Body of pancreas (tissue), 4 donors: ENCODE data around the gene CFAP90. TPM values are rescaled to one million over a fixed set of nuclear protein-coding genes. Genes with fewer than 3 reads are reported as not detected.

Experiments used
- ATAC-seq: fragments of 150-250 bp; one replicate; pipeline ENCODE4 v1.9.1; 2016
- DNase-seq, 4 donors: peaks; one replicate each; pipeline ENCODE4 v3.0.0-alpha.2; 2019
- H3K27ac ChIP-seq, 4 donors: fragments of 200-600 bp; sonication (generic); 1 replicate in 3 of 4; 2 replicates in 1 of 4; pipeline versions ENCODE4 v1.5.1 to v1.6.1; 2016 to 2019; ENCODE audit warnings: mild to moderate bottlenecking in 1 of 4, mixed read lengths in 1 of 4, moderate library complexity in 1 of 4
- H3K27me3 ChIP-seq, 2 donors: fragments of 200-600 bp; sonication (generic); one replicate each; pipeline ENCODE4 v1.6.0; 2016; ENCODE audit warnings: mild to moderate bottlenecking in 1 of 2
- H3K36me3 ChIP-seq, 2 donors: fragments of 200-600 bp; sonication (generic); replicated peaks in 1 of 2; 2 replicates each; pipeline ENCODE4 v1.5.1; 2016; ENCODE audit warnings: low read depth in 2 of 2; ENCODE audit not compliant: insufficient read depth in 1 of 2
- H3K4me1 ChIP-seq: fragments of 200-600 bp; sonication (generic); one replicate; pipeline ENCODE4 v1.6.0; 2016
- H3K4me3 ChIP-seq, 2 donors: fragments of 200-600 bp; sonication (generic); 1 replicate in 1 of 2; 2 replicates in 1 of 2; pipeline ENCODE4 v1.5.1; 2016 to 2019
- H3K9me3 ChIP-seq, 3 donors: fragments of 200-600 bp; sonication (generic); 1 replicate in 2 of 3; 2 replicates in 1 of 3; pipeline ENCODE4 v1.5.1; 2016
- POLR2A ChIP-seq, 3 donors: fragments of 450-650 bp; IDR thresholded peaks; one replicate each; pipeline ENCODE4 v1.6.1; 2016; ENCODE audit warnings: antibody characterized with exemption in 3 of 3, mild to moderate bottlenecking in 2 of 3
- whole genome bisulfite sequencing, 2 donors: methylation state at CpG; one replicate each; pipeline ENCODE4 v1.1.5; 2017; 5-methylcytosine and 5-hydroxymethylcytosine counted together
- intact Hi-C: fragments of 100-400 bp; cut with DNase I; formaldehyde crosslinking; loops from one replicate; pipeline ENCODE4 v1.15.1; 2023
- total RNA-seq, 2 donors: library from RNA; depleted of rRNA; stranded (reverse); fragments of >200 nt; gene quantifications; one replicate each; pipeline ENCODE4 v1.1.0, GENCODE V29; 2016
- TF ChIP-seq, protein P1 (sequence below), 7 experiments: fragments of 450-650 bp in 4 of 7; fragments of 200-600 bp in 3 of 7; sonication (generic) in 3 of 7; IDR thresholded peaks; one replicate each; pipeline ENCODE4 v1.5.1; 2016 to 2019; ENCODE audit warnings: antibody characterized with exemption in 7 of 7

Gene CFAP90
- total RNA-seq, 2 donors from 2014 or later = 0.52 to 10.2 TPM

DNA sequence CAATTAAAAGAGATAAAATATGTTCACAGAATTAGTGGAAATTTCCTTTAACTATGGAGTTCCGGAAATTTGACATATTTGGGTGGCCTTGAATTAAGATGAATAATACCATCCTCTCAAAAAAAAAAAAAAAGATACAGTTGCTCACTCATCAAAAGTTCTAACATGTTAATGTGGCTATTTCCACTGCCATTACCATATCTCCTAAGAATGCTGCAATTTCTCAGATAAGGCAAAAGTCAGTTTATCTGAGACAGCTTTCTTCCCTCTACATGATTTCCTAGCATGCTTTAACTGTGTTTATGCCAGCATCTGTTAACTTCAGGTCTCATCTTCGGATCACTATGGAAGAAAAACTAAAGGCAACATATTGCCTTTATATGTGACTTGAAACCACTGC, 15.3 kb upstream of the CFAP90 start:
- DNase-seq = no peak
- 84 to 85% methylated on average over 2 of the region's 2 CpGs for WGBS, 2 donors
- no peaks in the 10 kb centered on the region for H3K27me3 ChIP-seq
- H3K27ac ChIP-seq = no peak overlapping the region
- no peak for TF ChIP-seq POLR2A (IDR thresholded peaks at IDR 0.05)
- TF ChIP-seq, protein P1, sequence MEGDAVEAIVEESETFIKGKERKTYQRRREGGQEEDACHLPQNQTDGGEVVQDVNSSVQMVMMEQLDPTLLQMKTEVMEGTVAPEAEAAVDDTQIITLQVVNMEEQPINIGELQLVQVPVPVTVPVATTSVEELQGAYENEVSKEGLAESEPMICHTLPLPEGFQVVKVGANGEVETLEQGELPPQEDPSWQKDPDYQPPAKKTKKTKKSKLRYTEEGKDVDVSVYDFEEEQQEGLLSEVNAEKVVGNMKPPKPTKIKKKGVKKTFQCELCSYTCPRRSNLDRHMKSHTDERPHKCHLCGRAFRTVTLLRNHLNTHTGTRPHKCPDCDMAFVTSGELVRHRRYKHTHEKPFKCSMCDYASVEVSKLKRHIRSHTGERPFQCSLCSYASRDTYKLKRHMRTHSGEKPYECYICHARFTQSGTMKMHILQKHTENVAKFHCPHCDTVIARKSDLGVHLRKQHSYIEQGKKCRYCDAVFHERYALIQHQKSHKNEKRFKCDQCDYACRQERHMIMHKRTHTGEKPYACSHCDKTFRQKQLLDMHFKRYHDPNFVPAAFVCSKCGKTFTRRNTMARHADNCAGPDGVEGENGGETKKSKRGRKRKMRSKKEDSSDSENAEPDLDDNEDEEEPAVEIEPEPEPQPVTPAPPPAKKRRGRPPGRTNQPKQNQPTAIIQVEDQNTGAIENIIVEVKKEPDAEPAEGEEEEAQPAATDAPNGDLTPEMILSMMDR (IDR thresholded peaks at IDR 0.05) = no peak
- H3K9me3 ChIP-seq = no peaks in the 10 kb centered on the region
- no peak for ATAC-seq
- H3K4me3 ChIP-seq = no peak overlapping the region
- intact Hi-C loops = no loop called here
- H3K4me1 ChIP-seq = peaks cover 22% of the 10 kb centered on the region
- peaks cover 0 to 4% of the 10 kb centered on the region in 2 donors for H3K36me3 ChIP-seq

DNA sequence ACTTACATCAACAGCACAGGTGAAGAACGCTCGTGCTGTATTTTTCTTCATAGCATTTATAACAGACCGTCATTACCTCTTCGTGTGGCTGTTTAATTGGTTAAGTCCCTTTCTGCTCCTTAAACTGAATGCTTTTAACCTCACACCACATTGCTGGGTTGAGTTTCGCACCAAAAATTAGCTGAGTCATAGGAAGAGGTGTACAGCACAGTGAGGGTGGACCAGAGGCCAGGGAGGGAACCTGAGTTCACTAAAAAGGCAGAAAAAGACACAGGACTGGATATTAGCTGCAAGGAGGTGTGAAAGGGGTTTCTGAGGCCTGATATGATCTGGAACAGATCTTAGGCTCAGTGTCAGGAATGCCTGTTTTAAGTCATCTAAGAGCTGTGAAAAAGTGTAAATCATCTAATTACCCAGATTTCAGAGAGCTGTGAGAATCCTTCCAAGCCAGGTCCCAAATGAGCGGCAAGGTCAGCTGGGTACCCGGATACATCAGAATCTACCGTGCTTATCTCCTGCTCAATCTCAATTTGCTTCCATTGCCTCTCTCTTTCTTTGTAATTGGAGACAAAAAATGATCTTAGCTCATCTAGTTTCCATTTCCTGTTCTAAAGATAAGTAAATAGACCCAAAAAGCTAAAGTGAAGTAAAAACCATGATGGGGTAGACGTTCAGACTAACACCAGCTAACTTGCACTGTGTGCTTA, 7.1 kb upstream of the CFAP90 start:
- 66 to 67% methylated on average over 9 of the region's 9 CpGs for WGBS, 2 donors
- ATAC-seq = no peak
- Histone ChIP-seq H3K4me1 (no peaks in the 10 kb centered on the region), H3K9me3 (no peaks in the 10 kb centered on the region), H3K27ac (no peak overlapping the region), H3K27me3 (no peaks in the 10 kb centered on the region), H3K4me3 (no peak overlapping the region), H3K36me3 (peaks cover 0 to 10% of the 10 kb centered on the region in 2 donors)
- TF ChIP-seq, protein P1 (IDR thresholded peaks at IDR 0.05) = no peak
- no peak for TF ChIP-seq POLR2A (IDR thresholded peaks at IDR 0.05)
- intact Hi-C loops = no loop called here
- no peak for DNase-seq

DNA sequence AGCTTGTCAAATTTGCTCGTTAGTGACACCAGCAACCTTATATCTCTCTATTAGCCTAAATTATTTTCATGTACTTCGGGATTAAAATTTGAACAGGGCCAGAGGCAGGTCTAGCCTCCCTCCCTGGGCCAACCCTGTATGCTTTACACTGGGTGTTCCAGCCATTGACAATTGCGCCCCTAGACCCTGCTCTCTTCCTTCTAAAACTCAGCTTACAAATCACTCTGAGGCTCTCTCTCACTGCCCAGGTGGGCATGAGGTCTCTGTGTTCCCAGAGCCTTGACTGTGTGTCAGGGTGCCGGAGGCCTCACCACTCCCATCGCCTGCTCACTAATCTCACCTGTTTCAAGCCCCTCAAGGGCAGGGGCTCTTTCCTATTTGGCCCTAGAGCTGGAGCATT, 6.4 kb upstream of the CFAP90 start:
- 73 to 75% methylated on average over 5 of the region's 5 CpGs for WGBS, 2 donors
- ATAC-seq (no peak), DNase-seq (no peak)
- no peak for TF ChIP-seq POLR2A (IDR thresholded peaks at IDR 0.05)
- TF ChIP-seq, protein P1 (IDR thresholded peaks at IDR 0.05) = no peak
- Histone ChIP-seq H3K9me3 (no peaks in the 10 kb centered on the region), H3K27me3 (no peaks in the 10 kb centered on the region), H3K4me3 (no peak overlapping the region), H3K4me1 (peaks cover 4% of the 10 kb centered on the region), H3K27ac (no peak overlapping the region), H3K36me3 (peaks cover 0 to 8% of the 10 kb centered on the region in 2 donors)
- intact Hi-C loops = no loop called here

DNA sequence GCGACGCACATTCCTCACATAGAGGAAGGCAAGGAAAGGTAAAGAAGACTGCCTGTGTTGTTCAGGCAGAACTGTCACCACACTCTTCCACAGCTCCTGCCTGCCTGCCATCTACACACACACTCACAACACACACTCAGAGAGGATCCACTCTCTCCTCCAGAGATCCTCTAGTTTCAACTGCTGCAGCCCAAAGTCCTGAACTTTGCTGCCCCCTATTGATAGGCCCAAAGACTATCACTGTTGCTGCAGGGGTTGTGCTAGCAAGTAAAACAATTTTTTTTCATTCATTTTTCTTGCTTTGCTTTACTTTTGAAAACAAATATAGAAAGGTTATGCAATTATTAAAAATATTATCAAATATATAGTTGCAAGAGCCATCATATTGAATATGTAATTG, 5.9 kb upstream of the CFAP90 start:
- H3K4me3 ChIP-seq = no peak overlapping the region
- peak; percentile 74 for ATAC-seq
- no peak overlapping the region for H3K27ac ChIP-seq
- 93 to 100% methylated on average over 2 of the region's 2 CpGs for WGBS, 2 donors
- no peaks in the 10 kb centered on the region for H3K27me3 ChIP-seq
- peaks cover 9% of the 10 kb centered on the region for H3K4me1 ChIP-seq
- DNase-seq = peak; percentile 15 to 45 (median 34)
- intact Hi-C loops = no loop called here
- peaks cover 0 to 8% of the 10 kb centered on the region in 2 donors for H3K36me3 ChIP-seq
- no peaks in the 10 kb centered on the region for H3K9me3 ChIP-seq
- TF ChIP-seq, protein P1 (IDR thresholded peaks at IDR 0.05) = peak; percentile 42 to 72 (median 68)
- no peak for TF ChIP-seq POLR2A (IDR thresholded peaks at IDR 0.05)

DNA sequence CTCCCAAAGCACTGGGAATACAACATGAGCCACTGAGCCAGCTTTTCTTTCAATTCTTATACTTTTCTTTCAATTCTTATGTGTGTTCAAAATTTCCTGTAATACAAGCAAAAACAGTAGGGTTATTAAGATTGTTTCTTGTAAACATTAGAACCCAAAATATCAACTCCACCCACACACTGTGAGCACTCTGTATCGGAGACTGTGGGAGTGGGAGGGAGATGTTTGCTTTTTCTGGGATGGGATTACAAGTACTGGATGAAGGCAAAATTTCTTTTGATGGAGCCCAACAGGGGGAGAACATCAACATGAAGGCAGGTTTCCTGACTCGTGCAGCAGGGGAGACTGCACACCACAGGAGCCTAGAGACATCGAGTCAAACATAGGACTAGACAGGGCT, 4.7 kb upstream of the CFAP90 start:
- DNase-seq (no peak), ATAC-seq (no peak)
- Histone ChIP-seq H3K9me3 (no peaks in the 10 kb centered on the region), H3K4me3 (no peak overlapping the region), H3K4me1 (peaks cover 20% of the 10 kb centered on the region), H3K36me3 (peaks cover 0 to 6% of the 10 kb centered on the region in 2 donors), H3K27me3 (no peaks in the 10 kb centered on the region), H3K27ac (no peak overlapping the region)
- TF ChIP-seq, protein P1 (IDR thresholded peaks at IDR 0.05) = no peak
- no peak for TF ChIP-seq POLR2A (IDR thresholded peaks at IDR 0.05)
- intact Hi-C loops = no loop called here
- 80 to 82% methylated on average over 3 of the region's 3 CpGs for WGBS, 2 donors
